NCI-H2196 (cell line): ENCODE measurements around the gene SNRPD3.
"Not testable (repeated sequence)": the region's sequence is repeated elsewhere in the genome, so short reads cannot be mapped to it uniquely, and the experiment has no call there.

Experiments used
- DNase-seq: peaks from one replicate; lab custom pipeline; 2025; ENCODE audit not compliant: unreplicated experiment; lab: John Stamatoyannopoulos, UW

Gene SNRPD3

DNA sequence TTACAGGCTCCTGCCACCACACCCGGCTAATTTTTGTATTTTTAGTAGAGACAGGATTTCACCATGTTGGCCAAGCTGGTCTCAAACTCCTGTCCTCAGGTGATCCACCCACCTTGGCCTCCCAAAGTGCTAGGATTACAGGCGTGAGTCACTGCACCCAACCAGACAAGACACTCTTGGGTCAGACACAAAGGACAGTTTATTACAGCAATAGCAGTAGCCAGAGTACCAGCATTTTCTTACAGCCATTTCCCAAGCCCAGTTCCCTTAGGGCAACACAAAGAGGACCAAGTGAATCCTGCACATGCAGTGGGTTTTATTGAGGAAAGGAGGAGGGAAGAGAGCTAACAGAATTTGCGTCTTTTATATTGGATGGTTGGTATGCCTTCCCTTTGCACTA lies 24.8 kb upstream of the SNRPD3 start:
- DNase-seq: not testable (repeated sequence)

DNA sequence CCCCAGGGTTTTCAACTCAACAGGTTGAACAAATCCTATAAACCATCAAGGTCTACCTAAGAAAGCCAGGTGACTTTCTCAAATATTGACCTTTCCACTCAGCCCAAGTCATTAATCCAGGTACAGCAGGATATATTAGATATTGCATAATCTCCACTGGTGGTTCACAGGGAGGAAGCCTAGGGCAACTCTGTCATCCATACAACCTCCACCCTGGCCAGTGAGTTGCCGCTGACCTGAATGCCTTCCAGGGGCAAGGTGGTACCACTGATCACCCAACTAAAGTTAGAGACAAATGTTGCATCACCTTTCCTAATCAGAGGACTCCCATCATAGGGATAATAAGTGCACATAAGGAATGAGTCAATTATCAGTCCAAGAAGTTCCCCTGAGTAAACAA lies 23.7 kb upstream of the SNRPD3 start:
- DNase-seq: peak; percentile 6

DNA sequence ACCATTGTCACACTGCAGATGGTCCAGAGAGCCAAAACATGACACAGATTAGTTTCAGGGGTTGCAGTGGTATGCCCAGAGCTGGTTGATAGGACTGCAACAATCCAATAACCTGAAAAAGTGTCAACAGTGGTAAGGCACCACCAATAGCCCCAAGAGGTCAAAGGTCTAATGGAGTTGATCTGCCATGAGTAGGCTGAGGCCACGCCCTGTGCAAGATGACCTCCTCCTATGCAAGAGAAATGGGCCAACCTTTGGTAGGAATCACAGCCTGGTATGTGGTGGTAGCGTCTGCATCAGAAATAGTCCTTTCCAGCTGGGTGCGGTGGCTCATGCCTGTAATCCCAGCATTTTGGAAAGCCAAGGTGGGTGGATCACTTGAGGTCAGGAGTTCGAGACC lies 20.5 kb upstream of the SNRPD3 start:
- no peak for DNase-seq

DNA sequence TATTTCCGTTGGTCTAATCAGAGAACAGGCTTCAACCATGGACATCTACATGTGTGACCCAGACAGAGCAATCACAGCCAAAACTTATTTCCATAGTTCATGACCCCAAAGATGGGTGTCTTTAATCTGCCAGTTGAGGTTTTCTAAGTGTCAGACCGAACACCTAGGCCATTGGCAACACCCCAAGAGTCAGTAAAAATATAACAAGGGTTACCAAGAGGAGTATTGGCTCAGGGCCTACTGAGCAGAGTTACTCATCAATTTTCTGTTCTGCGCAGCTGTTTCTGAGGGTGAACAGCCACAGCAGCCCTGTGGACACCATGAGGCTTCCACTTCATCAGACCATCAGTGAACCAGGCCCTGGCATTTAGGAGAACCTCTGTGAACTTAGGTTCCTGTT lies 19.7 kb upstream of the SNRPD3 start:
- DNase-seq: no peak

DNA sequence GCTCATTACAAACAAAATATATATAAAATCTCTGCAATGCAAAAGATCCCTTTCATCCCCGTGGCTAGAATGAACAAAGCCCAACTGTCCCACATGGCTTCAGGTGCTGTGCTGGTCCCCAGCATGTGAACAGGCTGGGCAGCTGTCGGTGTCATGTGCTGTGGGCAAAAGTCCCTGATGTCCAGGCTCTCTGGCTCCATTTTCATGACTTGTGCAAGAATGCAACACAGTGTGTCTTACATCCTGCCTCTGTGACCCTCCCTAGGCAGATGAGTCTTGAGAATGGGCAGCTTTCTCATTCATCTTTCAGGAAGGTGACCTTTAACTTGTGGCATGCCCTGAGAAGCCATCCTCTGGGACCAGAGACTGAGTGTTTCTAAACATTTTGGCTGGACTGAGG lies 15.3 kb upstream of the SNRPD3 start:
- no peak for DNase-seq

DNA sequence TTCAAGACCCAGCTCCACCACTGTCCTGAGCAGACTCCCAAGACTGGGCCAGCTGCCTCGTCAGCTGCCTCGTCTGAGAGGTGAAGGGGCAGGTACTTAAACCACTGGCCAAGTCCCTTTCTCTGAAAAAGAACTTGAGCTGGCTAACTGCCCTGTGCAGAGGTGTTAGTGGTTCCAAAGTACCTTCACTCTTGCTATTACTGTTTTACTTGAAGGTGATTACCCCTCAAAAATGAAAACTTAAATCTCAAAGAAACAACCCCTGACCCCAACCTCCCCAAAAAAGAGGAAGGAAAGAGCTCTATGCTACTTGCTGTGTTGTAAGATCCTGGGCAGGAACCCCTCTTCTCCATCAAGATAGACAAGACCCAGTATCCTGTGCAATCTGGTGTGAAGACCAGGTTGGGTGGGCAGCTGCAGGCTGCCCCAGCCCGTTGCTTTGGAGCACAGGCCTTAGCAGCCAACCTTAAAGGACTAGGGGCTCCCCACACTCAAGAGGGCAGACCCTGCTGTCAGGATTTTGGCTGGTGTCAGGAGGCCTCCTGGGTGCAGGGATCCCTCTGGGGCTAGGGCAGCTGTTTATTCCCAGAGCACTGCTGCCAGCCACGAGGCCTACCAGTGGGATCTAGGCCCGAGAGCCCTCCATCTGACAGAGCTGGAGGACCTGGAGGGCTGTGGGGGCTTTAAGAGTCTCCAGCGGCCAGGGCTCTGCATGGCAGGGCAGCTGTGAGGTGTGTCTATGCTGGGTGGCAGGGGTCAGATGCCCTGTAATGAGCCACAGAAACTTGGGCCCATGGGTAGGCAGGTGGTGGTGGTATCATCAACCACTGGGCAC lies 13.9 kb upstream of the SNRPD3 start:
- no peak for DNase-seq

DNA sequence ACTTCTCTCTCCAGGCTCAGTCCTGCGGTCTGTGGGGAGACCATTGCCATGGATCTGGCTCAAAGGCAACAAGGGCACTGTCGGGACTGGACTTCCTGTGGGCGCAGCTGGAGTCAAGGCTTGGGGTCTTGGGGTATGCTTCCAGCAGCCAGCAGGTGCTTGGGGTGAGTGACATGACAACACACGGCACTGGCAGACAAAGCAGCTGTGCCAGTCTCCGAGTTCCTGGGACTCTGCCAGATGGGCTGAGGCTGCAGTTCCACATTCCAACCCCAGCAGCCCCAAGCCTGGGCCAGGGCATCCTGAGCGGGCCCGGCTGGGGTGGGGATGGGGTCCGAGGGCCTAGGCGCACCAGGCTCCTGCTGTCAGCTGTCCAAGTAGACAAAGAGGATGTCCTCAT lies 13.2 kb upstream of the SNRPD3 start:
- DNase-seq: no peak

DNA sequence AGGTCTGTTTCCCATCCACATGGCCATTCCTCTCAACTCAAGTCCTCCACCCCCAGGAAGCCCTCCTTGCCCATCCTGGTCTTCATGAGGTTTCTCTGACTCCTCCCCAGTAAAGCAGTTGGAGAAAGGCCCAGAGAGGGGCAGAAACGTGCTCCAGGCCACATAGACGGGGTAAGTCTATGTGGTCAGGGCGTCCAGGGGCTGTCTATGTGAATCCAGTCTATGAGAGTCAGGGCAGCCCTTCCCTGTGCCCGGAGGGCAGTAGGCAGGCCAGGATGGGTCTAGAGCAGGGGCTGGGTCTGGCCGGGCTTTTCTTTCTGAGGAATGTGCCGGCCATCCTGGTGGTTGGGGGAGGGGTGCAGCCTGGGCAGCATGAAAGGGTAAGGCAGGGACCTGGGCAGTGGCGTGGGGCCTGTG lies 12.6 kb upstream of the SNRPD3 start:
- DNase-seq: no peak

DNA sequence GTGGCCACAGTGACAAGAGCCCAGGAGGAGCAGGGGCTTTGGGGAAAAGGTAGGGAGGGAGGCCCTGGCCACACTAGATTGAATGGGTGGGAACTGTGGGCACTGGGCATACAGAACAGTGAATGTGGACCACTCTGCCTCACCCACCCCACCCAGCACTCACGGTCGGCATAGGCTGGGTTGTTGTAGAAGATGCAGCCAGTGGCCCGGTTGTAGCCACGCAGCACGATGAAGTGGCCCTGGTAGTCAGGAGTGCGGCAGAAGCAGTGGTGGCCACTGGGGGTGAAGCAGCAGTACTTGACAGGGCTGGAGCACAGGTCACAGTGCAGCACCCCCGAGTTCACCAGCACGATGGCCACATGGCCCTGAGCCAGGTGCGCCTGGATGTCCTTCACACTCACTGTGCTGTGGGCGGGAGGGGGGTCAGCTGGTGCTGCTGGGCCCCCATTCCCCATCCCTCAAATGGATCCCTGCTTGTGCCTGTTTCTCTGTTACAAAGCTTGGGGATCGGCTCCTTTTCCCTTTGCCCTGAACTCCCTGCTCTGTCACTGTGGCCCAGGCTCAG lies 12.0 kb upstream of the SNRPD3 start:
- no peak for DNase-seq

DNA sequence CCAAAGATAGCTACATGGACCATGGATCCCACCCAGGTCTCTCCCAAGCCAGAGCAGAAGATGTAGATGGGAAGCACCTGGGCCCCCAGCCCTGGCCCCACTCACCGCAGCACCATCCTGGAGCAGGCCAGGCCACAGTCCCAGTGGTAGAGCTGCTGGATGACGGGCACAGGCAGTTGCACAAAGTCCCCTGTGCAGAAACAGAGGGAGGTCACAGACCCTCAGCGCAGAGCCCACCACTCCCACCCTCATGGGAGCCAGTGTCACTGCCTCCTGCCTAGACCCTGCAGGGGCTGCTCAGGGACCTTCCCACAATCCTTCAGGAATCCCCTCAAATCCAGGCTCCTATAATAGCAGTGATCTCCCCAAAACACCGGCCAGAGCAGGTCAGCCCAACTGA lies 7.0 kb upstream of the SNRPD3 start:
- no peak for DNase-seq

DNA sequence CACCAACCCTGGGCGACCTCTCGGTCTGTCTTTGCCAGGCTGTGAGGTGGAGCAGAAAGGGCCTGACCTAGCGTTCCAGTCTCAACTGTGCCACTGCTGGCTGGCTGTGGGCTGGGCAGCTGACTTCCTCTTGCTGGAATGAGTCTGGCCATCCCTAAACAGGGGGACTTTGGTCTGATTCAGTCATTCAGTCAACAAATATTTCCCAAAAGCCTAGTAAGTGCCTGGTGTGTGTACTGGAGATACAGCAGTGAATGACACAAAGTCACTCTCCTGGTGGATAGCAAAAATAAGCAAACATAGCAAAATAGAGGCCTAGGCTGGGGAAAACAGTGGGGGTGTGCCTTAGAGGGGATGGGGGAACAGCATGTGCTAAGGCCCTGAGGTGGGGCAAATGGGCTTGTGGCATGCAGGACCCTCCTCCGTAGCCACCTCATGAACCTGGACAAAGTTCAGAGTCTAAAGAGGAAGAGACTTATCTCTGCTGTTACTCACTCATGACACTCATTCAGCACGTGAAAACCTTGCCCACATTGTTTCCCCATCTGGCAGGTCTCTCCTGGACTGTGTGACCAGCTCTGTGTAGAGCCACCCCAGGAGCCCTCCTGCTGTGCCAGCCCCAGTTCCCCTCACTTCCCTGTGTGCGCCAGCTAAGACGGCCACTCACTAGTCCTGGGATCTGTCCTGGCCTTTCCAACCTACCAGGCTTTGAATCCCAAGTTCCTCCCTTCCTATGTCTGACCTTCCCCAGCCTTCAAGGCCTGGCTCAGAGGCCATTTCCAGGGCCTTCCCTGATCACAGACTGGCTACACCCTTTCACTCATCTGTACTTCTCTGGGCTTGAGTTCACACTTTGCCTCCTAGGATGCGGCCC lies 5.5 kb upstream of the SNRPD3 start:
- DNase-seq: no peak

DNA sequence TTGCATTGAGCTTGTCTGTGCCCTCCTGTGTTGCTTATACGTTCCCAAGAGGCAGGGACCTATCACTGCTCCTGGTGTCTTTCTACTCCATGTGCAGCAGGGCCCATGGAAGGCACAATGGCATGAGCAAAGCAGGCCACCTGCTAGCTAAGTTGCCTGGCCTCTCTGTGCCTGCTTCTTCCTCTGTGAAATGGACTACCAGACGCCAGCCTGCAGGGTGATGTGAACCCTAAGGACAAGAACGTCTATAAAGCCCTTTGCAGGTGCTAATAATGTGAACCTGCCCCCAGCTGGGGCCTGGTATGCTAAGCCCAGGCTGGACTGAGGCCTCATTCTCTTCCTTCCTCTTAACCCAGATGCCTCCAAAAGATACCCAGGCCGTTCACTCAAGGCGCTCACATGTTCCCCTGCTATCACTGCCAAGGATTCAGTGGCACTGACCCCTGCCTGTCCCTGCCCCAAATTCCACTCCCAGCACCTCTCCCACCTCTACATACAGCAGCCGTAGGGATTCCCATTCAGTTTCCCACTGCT lies 4.8 kb upstream of the SNRPD3 start:
- DNase-seq: no peak

DNA sequence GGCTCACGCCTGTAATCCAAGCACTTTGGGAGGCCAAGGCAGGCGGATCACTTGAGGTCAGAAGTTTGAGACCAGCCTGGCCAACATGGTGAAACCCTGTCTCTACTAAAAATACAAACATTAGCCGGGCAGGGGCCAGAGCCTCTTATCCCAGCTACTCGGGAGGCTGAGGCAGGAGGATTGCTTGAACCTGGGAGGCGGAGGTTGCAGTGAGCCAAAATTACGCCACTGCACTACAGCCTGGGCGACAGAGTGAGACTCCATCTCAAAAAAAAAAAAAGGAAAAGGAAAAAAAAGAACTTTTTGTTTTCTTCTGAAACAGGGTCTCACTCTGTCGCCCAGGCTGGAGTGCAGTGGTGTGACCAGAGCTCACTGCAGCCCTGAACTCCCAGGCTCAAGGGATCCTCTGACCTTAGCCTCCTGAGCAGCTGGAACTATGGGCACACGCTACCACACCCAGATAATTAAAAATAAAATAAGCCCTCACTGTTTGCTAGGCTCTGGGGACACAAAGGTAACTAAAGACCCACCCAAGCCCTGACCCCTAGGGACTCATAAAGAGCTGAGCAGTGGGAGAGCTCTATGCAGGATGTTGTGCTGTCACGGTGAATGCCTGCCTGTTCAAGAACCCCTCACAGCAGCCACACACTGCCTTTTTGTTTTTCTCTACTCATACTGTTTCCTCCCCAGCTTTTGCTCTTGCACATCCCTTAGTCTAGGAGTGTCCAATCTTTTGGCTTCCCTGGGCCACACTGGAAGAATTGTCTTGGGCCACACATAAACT lies 3.1 kb upstream of the SNRPD3 start:
- not testable (repeated sequence) for DNase-seq

DNA sequence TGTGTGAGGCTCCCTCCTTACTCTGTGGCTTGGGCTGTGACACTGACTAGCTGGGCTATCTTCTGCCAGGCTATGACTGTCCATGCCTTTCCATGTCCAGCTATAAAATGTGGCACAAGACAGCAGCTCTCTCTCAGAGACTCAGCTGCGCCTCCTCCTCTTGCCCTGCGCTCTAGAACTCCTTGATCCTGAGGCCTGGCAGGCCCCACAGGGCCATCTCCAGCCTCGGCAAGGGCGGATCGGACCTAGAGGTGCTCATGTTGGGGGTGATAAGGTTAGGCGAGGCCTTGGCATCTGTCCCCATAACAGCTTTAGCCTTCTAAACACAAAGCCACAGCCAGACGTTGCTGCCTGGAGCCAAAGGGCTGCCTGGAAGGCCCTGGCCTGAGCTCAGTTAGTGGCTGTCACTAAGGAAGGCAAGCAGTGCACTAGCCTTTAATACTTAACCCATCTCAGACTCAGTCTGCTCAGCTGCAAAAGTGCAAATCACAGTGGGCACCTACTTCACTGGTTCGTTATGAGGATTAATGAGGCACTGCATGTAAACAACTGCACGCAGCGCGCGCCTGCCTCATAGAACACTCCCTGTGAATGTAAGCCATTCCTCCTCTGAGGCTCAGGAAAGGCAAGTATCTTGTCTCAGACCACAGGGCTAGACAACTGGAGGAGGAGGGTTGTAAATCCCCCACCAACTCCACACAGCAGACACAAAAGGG lies 2.0 kb upstream of the SNRPD3 start:
- DNase-seq: no peak

DNA sequence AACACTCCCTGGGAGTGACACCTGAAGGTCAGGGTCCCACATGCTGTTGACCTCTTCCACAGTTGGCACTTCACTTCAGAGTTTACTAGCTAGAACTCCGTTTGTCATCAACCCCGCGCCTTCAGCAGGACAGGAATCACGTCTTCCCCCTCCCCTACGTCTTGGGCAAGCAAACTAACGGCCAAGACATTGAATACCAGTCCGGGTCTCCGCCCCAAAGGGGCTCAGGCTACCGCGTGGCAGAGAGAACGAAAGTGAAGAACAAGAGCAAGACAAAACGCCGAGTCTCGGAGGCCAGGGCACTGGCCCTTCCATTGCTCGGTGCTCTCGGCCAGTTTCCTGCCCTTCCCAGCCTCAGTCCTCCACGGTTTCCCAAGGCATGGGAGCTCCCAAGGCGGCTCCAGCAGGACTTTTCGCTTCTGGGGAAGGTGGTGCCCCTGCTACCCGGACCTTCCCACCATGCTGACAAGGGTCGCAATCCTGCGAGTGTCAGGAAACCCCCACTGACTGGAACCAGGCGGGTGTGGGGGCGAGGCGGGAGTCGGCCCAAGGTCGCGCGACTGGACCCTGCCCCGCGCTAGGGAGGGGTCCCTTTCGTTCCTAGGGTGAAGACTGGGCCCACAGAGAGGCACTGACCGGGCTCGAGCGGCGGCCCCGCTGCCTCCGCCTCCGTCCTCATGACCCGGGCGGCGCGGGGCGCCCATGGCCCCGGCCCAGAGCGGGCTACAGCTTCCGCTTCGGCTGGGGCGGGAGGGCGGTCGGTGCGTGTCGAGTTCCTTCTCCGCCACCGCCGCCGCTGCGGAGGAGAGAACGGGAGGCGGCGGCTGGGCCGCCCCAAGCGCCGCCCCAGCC lies 1.3 kb upstream of the SNRPD3 start, which contains the start of gene GUCD1:
GUCD1 (minus strand) TSS at position 826 of the 852 bp plus-strand sequence; CDS start at position 679, 147 bp downstream.
- no peak for DNase-seq

DNA sequence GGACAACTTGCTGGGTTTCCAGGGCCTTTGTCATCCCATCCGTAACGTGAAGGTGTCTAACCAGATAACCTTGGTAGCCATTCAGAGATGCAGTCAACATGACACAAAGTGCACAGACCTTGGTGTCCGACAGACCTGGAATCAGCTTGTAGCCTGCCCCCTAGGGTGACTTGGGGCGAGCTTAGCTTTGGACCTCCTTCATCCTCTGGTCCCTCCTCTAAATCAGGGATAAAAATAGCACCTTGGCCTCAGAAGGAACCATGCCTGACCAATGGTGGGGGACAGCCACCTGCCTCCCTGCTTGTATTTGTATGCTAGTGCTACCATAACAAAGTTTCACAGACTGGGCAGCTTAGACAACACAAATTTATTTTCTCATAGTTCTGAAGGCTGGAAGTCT lies 3.7 kb downstream of the SNRPD3 start:
- no peak for DNase-seq

DNA sequence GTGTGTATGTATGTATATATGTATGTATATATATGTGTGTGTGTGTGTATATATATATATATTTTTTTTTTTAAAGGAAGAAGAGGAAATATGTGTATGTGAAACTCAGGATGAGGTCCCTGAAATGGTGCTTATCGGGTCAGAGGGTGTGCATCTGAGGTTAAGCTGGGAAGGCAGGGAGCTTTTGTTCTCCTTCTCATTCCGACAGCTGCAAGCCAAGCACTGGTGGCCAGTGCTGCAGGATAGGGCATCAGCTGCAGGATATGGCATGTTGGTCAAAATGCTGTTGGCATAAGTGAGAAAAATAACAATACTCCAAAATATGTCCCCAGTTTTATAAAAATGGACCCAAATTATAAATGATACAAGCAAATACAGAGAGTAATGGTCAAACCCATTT lies 7.4 kb downstream of the SNRPD3 start:
- DNase-seq: no peak

DNA sequence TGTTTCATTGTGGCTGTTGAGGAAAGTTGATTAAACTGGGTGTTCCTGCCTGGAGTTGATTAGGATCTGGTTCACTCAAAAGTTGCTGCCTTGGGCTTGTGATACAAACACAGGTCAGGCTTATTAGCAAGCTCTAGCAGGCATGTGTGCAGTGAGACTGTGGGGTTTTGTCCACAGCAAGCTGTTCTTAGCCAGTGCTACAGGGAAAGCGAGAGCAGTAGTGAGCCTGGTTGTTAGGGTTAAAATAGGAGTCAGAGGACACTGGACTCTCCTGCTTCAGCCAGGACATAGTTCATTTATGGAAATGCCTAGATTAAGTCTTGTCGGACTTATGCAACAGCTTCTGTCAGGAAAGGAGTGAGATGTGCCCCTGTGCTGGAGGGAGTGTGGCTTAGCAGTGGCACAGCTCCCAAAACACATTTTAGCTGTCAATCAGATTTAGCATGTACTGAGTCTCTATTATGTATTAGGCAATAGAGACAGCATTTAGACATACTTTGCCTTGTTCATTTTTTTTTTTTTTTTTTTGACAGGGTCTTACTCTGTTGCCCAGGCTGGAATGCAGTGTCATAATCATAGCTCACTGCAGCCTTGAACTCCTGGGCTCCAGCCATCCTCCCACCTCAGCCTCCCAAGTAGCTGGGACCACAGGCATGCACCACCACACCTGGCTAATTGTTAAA lies 8.7 kb downstream of the SNRPD3 start:
- DNase-seq: no peak

DNA sequence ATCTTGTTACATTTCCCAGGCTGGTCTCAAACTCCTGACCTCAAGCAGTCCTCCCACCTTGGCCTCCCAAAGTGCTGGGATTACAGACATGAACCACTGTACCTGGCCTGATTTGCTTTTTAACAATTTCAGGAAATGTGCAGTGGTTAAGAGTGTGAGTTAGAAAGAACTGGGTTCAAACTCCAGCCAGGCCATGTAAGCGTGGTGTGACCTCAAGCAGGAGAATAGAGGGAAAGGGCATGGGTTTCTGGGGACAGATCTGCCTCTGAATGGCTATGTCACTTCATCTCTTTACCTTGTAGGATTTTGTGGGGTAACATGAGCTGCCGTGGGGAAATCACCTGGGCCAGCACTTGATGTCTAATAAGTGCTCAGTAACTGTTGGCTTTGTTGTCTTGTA lies 9.3 kb downstream of the SNRPD3 start:
- no peak for DNase-seq
